ENCODE measurements around the gene ALS2. TPM values are rescaled to one million over a fixed set of nuclear protein-coding genes. Genes with fewer than 3 reads are reported as not detected.

ALS2 gene
- total RNA-seq, result 10 to 100 TPM in 6 of 7 donors, 1 to 10 TPM in 1; 9.4 to 18.5 (median 15.5) TPM
- polyA plus RNA-seq, result 10 to 100 TPM in 1 of 2 donors, 1 to 10 TPM in 1; 6.1 to 11.4 TPM
- long read RNA-seq, donor 1, partial matches to known transcripts, result 3 of 12 reads
- long read RNA-seq, donor 1, other reads (novel, unspliced or antisense), result 7 of 12 reads
- long read RNA-seq, donor 2, partial matches to known transcripts, result 0 of 3 reads
- long read RNA-seq, donor 2, other reads (novel, unspliced or antisense), result 0 of 3 reads
- long read RNA-seq, donor 3, full-length matches to known transcripts, result 5 of 11 reads
- long read RNA-seq, donor 3, partial matches to known transcripts, result 1 of 11 reads
- long read RNA-seq, donor 3, other reads (novel, unspliced or antisense), result 5 of 11 reads

GRCh38 chr2:201780674-201781493 lies at the start of gene ALS2:
Gene ALS2 (minus strand): TSS chr2:201780933. CDS start chr2:201768885, 12,048 bp downstream.
- Histone ChIP-seq H3K27ac (peak within 1 kb of the TSS; percentile 15 to 77), H3K4me1 (ENCODE audit: insufficient read depth) (peaks cover 2% of the 10 kb centered on the region), H3K9me3 (no peaks in the 10 kb centered on the region), H3K27me3 (no peaks in the 10 kb centered on the region), H3K36me3 (no peaks in the 10 kb centered on the region), H3K4me3 (peak within 1 kb of the TSS; percentile 70)
- 0 to 1% (median 0%) methylated on average over 52 to 60 of the region's 60 CpGs for WGBS, 3 donors
- DNase-seq, result peak; percentile 96 to 98 (median 96)
- intact Hi-C loops (cut with DNase I), result no loop called here
- no peak for TF ChIP-seq EP300 (IDR thresholded peaks at IDR 0.05)
- TF ChIP-seq POLR2A (IDR thresholded peaks at IDR 0.05), result peak; percentile 37

- DNase-seq, result no peak
- no peaks in the 10 kb centered on the region for H3K27me3 ChIP-seq
- 82 to 92% (median 83%) methylated on average over 2 of the region's 2 CpGs for WGBS, 3 donors
- no peaks in the 10 kb centered on the region for H3K4me1 ChIP-seq (ENCODE audit: insufficient read depth)
- H3K27ac ChIP-seq, result no peak overlapping the region
- no peaks in the 10 kb centered on the region for H3K36me3 ChIP-seq
- no peaks in the 10 kb centered on the region for H3K9me3 ChIP-seq
- intact Hi-C loops (cut with DNase I), result no loop called here
- TF ChIP-seq EP300 (IDR thresholded peaks at IDR 0.05) (no peak), CTCF (IDR thresholded peaks at IDR 0.05) (no peak)
- H3K4me3 ChIP-seq, result no peak overlapping the region
These were observed 47.5 kb upstream of the ALS2 start for GRCh38 chr2:201828220-201828619.

GRCh38 chr2:201827621-201828020 lies 46.9 kb upstream of the ALS2 start:
- Histone ChIP-seq H3K36me3 (no peaks in the 10 kb centered on the region), H3K27me3 (no peaks in the 10 kb centered on the region)
- TF ChIP-seq EP300 (IDR thresholded peaks at IDR 0.05) (no peak), POLR2A (IDR thresholded peaks at IDR 0.05) (no peak), CTCF (IDR thresholded peaks at IDR 0.05) (no peak)

GRCh38 chr2:201824212-201824611 lies 43.5 kb upstream of the ALS2 start:
- intact Hi-C loops (cut with DNase I), result no loop called here
- DNase-seq, result no peak
- TF ChIP-seq EP300 (IDR thresholded peaks at IDR 0.05) (no peak), POLR2A (IDR thresholded peaks at IDR 0.05) (no peak), CTCF (IDR thresholded peaks at IDR 0.05) (no peak)
- no peaks in the 10 kb centered on the region for H3K9me3 ChIP-seq
- no peak overlapping the region for H3K27ac ChIP-seq
- 84 to 93% (median 93%) methylated on average over 1 of the region's 1 CpG for whole genome bisulfite sequencing, 3 donors
- no peak overlapping the region for H3K4me3 ChIP-seq
- no peaks in the 10 kb centered on the region for H3K36me3 ChIP-seq
- no peaks in the 10 kb centered on the region for H3K27me3 ChIP-seq
- H3K4me1 ChIP-seq (ENCODE audit: insufficient read depth), result no peaks in the 10 kb centered on the region

More at GRCh38 chr2:201827621-201828020, 46.9 kb upstream of the ALS2 start:
- Histone ChIP-seq H3K4me3 (no peak overlapping the region), H3K9me3 (no peaks in the 10 kb centered on the region), H3K27ac (no peak overlapping the region), H3K4me1 (ENCODE audit: insufficient read depth) (no peaks in the 10 kb centered on the region)
- intact Hi-C loops (cut with DNase I), result no loop called here
- 93 to 96% (median 94%) methylated on average over 3 of the region's 3 CpGs for WGBS, 3 donors
- no peak for DNase-seq

Measured in ovary (tissue), 10 donors.